NCI-H1105 (cell line): ENCODE measurements around the gene TMCC2.

ENCODE experiments used
- DNase-seq: peaks from one replicate; lab custom pipeline; 2025; lab: John Stamatoyannopoulos, UW

The TMCC2 gene

DNA sequence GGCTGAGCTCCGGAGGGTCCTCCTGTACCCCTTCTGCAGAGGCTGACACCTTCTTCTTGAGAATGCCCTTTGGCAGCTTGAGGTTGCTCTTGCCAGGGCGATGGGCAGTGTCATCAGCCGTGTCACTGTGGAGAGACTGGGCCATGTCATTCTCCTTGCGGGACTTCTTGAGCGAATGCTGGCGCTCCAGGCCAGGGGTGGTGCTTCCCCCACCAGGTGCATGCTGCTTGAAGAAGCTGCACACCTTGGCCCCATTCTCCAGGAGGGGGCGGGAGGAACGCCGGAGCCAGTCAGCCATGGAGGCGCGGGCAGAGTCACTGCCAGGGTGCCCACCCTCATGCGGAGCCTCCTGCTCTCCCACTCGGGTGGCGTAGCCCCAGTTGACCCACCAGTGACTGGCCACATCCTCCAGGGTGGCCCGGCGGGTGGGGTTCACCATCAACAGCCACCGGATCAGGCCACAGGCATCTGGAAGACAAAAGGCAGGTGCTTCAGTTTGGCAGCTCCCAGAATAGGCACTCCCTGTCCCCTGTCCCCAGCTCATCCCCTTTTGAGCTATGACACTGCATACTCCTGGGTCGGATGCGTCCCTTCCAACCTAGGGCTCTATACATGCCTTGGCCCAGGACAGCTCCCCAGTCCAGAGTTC lies 76.4 kb downstream of the TMCC2 start:
- DNase-seq = no peak

DNA sequence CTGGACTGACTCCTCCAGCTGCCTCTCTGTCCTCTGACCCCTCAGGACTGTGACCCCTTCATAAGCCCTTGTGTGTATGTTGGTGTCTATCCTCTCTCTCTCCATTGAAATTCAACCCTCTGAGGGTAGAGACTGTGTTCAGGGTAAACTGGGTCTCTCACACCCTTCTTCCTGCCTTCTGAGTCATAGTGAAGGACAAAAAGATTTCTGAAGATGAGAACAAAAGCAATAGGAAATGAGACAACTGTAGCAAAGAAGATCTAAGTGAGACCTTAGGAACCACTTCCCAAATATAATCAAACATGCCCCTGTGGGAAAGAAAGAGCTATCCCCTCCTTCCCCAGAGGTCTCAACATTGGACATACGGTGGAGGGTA lies 76.9 kb downstream of the TMCC2 start:
- DNase-seq = no peak

DNA sequence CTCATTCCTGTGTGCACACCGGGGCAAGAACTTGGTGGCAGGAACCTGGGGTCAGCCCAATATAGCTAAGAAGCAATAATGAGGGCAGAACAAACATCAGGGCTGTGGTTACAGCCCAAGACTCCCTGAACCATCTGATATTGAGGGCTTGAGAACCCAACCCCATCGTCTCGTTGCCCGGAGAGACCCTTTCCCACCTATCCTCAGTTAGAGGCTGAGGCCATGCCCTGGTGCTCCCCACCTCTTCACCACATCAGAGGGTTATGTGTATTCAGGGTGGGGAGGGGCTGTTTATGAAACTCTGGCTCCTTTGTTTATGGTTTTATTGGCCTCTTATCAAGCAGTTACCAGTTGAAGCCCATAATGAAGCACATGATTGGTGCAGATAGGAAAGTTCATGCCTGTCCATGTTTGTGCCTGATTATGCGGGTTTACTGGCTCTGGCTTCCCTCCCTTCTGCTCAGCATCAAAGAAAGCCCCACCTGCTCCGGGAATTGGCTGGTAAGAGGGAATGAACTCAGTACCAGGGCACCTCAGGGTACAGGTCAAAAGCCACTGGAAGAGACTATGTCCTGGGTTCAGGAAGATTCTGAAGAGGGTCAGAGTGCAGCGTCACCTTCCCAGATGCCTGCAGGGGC lies 79.3 kb downstream of the TMCC2 start:
- no peak for DNase-seq

DNA sequence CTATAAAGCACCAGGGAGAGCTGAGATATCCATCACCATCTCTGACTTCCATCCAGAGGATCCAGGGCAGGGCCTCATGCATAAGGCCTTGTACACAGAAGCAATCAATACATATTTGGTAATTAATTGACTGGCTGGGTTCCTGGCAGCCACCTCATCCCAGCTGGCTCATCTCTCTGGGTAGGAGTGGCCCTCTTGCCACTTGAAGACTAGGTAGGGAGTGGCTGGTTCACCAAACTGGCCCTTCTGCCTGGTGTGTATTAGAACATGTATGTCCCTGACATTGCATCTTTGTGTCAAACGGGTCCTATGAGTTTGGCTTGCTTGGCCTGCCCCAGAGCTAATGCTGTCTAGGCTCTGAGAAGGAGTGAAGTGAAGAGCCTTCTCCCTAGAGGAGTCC lies 82.0 kb downstream of the TMCC2 start:
- no peak for DNase-seq

DNA sequence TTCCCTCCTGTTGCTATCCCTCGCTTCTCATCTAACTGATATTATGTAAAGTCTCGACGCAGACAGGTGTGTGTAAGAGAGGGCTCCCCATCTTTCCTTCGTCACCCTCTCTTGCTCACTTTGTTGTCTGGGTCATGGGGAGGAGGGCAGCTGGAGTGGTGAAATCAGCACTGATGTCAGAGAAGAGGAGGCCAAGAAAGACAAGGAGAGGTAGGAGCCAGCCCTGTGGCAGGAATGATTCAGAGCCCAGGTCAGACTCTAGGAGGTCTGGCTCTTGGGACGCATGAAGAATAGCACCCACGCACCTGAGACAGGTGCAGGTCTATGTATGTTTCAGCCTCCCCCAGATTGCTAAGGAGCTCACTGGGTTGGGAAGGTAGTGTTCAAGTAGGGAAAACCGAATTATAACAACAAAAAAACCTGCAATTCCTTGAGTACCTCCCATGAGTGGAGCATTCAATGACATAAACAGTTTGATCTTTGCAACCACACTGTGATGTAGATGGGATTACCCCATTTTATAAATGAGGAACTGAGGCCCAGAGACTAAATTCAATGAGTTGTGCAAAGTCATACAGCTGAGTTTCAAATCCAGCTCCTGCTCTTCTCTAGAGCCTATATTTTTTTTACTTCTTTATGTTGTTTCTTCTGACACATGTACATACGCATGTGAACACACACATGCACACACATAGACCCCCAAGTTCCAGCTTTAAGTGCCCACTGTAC lies 83.4 kb downstream of the TMCC2 start:
- DNase-seq = no peak

DNA sequence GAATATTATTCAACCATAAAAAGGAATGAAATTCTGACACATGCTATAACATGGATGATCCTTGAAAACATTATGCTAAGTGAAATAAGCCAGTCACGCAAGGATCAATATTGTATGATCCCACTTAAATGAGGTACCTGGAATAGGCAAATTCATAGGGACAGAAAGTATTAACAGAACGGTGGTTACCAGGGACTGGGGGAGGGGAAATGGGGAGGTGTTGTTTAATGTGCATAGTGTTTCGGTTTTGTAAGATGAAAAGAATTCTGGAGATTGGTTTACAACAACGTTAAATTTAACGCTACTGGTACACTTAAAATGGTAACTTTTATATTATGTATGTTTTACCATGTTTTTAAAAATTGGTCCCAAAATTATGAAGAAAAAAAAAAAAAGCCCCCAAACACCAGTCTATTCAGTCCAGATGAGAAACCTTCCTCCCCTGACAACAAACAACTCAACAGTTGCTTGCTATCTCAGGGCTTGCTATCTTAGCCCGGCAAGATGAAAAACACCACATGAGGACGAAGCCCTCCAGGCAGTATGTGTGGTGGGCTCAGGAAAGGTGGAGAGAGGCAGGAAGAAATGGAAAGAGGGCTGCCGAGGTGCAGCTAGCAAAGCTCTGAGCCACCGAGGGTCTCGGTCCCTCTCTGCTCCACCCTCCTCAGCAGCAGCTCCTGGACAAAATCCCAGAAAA lies 85.3 kb downstream of the TMCC2 start:
- no peak for DNase-seq

DNA sequence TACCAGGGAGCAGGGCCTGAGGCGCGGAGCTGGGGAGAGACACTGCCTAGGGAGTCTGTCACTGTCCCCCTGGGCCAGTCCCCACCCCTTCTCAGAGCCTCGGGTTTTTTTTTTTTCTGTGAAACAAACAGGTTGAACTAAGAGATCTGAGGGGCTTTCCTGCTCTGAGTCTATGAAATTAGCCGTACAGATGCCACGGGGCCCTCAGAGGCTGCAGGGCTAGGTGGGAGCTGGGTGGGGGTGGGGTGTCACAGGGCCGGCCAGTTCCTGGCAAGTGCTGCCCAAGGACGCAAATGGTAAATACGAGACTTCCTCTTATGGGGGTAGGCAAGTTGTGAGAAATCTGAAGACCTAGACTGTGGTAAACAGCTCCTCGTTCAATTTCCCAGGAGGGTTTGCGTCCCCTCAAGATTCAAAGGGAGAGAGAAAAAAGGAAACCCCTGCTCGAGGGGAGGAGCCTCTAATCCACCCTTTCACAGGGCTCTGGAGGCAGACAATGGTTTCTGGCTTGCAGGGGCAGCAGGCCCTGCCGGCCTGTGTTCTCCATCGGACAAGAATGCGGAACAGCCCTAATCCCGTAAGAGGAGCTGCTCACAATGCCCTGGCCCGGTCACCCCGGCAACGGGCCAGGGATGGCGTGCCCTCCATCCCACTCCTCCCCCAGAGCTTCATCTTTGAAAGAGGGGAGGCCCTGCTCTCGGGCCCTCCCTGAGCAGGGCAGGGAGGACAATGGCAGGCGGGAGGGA lies 86.0 kb downstream of the TMCC2 start:
- no peak for DNase-seq

DNA sequence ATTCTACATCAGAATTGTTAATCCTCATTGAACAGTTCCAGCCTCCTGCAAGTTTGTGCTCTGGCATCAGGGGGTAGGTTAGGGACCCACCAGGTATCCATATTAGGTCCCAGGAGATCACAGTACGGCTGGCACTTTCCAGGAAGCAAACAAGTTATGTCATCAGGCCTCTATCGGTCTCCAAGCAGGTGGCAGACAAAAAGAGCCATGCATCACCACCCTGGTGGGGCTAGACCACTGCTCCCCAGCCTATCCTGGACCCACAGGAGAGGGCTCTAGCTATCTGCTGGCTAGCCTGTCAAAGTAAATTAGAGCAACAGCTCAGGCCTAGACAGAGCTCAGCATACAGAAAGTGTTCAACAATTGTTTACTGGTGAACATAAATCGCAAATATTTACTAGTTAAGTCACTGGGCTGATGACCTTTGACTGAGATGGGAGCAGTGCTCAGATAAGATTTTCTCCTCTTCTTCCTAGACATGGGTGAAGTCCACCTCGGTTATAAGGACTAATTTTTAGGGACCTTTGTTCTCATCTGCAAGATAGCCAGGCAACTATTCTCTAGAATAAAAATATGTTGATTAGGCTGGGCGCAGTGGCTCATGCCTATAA lies 87.4 kb downstream of the TMCC2 start:
- DNase-seq = no peak

DNA sequence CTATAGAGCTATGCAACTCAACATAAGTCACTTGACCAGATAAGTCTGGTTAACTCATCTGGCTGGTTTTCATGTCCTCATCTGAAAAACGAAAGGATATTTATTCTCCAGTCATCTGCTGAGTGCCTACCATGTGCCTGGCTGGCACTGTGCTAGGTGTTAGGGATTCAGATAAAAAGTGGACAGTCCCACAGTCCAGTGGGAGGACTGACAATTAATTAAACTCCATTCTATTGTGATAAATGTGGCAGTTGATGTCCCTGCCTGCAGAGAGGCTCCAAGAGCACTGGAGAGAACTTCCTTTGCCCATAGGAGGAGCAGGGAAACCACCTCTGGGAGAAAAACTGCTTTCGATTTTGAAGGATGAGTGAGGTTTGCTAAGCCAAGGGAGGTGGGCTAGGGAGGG lies 88.4 kb downstream of the TMCC2 start:
- no peak for DNase-seq

DNA sequence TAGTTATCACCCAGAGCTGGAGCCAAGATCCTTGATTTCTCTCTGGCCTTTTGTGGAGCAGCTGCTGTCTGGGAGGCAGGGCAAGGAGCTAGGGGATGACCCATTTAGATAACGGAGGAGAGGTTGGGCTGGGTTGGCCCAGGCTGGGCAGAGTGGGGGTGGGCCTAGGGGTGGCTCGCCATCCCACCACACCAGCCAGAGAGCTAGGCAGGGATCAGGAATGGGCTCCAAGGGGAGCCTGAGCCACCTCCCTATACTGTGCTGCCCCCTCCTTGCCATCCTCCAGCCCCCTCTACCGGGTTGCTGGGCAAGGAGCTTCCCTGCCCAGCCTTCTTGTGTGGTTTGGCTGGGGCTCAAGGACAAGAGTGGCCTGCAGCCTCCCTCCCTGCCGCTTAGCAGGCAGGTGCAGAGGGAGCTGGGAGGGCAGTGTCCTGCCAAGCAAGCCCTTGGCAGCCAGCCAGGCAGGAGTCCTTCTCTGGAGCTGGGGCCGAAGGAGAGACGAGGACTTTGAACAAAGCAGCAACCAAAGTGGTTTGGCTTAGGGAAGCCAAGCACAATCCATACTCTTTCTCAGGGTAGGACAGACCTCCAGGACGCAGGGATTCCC lies 89.7 kb downstream of the TMCC2 start:
- DNase-seq = peak; percentile 91

DNA sequence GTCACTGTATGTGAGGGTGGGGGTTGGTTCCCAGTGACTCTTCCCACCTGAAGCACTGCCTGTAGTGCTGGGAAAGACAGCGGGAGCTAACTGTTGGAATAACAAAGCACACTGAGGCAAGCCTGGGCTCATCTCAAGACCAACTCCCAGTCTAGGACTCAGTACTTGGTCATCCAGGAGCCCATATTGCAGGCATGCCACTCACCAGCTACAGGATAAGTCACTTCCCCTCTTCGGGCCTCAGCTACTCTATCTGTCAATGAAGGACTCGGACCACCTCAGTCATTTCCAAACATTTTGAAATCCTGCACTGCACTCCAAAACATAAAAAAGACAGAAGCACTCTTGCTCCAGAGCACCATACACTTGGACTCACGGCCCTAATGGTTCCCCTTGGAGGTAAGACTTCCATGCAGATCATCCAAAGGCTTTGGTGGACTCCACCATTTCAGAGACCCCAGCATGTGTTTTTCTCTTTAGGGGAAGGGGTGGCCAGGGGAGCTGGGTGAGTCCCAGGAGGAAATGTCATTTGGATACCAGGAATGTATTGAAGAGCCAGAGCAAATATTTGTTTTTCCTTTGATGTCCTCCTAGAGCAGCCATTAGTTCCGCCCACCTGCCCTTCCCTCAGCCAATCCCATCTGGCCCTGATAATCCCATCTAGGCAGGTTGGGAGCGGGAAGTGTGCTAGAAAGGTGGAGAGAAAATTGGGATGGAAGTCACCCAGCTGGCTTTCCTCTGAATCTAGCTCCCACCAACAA lies 90.7 kb downstream of the TMCC2 start:
- peak; percentile 60 for DNase-seq

DNA sequence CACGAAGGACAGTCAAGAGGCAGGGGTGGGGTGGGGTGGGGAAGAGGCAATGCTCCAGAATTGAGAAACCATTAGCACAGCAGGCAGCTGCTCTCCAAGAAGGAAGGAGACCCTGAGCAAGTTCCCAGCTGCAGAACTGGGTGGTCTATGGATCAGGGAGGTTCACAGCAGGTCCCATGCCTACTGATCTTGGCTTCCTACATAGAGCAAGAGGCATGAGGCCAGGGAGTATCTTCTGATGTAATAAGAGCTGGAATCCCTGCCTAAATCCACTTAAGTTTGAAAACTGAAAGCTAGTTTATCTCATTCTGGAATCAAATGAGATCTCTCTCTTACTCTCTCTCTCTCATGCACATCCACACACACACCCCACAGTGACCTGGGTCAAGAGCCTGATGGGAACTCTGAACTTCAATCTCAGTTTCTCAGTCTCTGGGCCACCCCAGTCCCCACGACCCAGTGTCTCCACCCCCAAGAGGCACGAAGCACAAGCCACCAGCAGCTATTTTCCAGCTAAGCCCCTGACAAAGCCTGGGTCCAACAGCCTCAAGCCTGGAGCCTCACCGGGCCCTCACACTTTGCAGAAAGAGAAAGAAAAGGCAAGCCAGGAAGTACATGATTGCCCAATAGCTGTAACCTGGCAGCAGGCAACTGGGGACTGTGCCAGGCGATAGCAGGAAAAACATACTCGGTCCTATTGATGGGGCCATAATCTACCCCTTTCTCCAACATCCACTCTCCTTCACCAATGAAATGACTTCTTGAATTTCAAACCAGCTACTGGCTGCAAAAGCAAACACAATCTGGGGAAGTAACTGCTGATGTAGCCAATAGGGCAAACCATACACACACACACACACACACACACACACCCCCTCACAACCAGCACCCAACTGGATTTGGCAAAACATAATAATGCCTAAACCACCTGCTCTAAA lies 91.6 kb downstream of the TMCC2 start:
- peak; percentile 91 for DNase-seq

DNA sequence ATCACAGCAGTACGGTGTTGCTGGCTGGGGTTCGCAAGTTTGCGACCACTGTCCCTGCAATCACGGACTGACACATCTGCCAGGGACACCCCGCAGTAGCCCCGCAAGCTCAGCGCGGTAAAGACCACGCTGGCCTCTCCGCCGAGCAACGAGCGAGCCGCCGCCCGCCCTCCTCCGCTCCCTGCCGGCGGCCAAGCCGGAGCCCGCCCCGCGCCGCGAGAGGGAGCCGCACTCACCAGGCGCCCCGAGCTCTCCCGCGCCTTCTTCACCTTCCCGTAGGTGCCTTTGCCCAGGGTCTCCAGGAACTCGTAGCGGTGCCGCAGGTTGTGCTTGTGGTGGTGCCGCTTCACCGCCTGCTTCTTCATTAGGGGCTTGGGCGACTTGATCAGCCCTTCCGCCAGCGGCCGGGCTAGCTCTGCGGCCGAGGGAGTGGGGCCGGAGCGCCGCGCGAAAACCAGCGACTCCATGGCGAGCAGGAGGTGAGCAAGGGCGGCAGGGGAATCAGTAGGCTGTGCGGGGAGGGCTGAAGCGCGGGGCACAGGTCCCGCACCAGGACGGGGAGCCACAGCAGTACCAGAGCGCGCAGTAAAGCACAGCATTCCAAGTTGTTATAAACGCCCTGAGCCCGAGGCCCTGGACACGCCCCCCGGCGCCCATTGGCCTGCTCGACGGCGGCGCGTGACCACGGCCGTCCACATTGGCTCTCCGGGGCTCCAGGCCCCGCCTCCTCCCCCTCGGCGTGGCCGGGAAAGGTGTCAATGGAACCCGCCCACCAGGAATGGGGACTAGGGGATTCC lies 93.6 kb downstream of the TMCC2 start, which contains the start of gene NUAK2:
Gene NUAK2 (minus strand): TSS at position 584 of the 797 bp plus-strand sequence. CDS start 117 bp downstream, at position 467.
- peak; percentile 96 for DNase-seq

DNA sequence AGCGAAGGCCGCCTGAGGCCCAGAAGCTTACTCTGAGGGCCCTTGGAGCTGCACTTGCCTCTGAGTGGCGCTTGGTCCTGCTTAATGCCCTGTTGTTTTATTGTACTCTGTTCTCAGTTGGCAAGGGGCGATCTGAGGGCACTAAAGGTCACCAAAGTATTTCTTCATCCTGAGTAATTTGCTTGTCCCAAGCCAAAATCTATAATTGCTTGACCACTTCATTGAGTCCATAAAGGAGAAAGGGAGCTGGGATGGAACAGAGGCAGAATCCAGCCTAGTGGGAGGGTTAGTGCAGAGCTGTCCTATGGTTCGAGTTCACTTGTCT lies 94.2 kb downstream of the TMCC2 start:
- no peak for DNase-seq
